Astrocyte (in vitro differentiated cells and primary cell): Measurements from ENCODE around the gene C17orf50. TPM values are rescaled to one million over a fixed set of nuclear protein-coding genes. Genes with fewer than 3 reads are reported as not detected.

Experiments used
- DNase-seq: peaks from one replicate; pipeline ENCODE4 v3.0.0-alpha.2; 2010; ENCODE audit warnings: low read depth
- FAIRE-seq: peaks from 2 replicates; lab custom pipeline; 2011; peaks lifted over from hg19 to GRCh38; lab: Jason Lieb, UNC
- H2AFZ ChIP-seq: 2 replicates; pipeline ENCODE4 v1.6.0; 2012; ENCODE audit warnings: low read depth, low read length, inconsistent platforms
- H3K27ac ChIP-seq: 2 replicates; pipeline ENCODE4 v1.5.1; 2011; ENCODE audit warnings: low read depth, low read length, inconsistent platforms
- H3K27me3 ChIP-seq: 2 replicates; pipeline ENCODE4 v1.6.0; 2011; ENCODE audit warnings: low read length, inconsistent platforms; ENCODE audit not compliant: insufficient read depth
- H3K36me3 ChIP-seq: 2 replicates; pipeline ENCODE4 v1.5.1; 2011; ENCODE audit warnings: low read length, inconsistent platforms; ENCODE audit not compliant: insufficient read depth
- H3K4me1 ChIP-seq: 2 replicates; pipeline ENCODE4 v1.5.1; 2011; ENCODE audit warnings: low read length, inconsistent platforms; ENCODE audit not compliant: insufficient read depth
- H3K4me2 ChIP-seq: 2 replicates; pipeline ENCODE4 v1.6.0; 2012; ENCODE audit warnings: low read length, inconsistent platforms
- H3K4me3 ChIP-seq: 2 replicates; pipeline ENCODE4 v1.5.1; 2011; ENCODE audit warnings: low read depth, mild to moderate bottlenecking, low read length, inconsistent platforms; ENCODE audit not compliant: insufficient read depth
- H3K79me2 ChIP-seq: 2 replicates; pipeline ENCODE4 v1.6.0; 2012; ENCODE audit warnings: mild to moderate bottlenecking, low read length, inconsistent platforms; ENCODE audit not compliant: insufficient read depth
- H3K9ac ChIP-seq: 2 replicates; pipeline ENCODE4 v1.6.0; 2012; ENCODE audit warnings: mild to moderate bottlenecking, low read length, inconsistent platforms
- H3K9me3 ChIP-seq: 2 replicates; pipeline ENCODE4 v1.5.1; 2012; ENCODE audit warnings: low read depth, mild to moderate bottlenecking, low read length, inconsistent platforms; ENCODE audit not compliant: insufficient read depth
- H4K20me1 ChIP-seq: 2 replicates; pipeline ENCODE4 v1.6.0; 2012; ENCODE audit warnings: low read length, inconsistent platforms; ENCODE audit not compliant: insufficient read depth
- H3K27ac Mint-ChIP-seq: one replicate; pipeline ENCODE4 v1.8.0; 2021; ENCODE audit warnings: mild to moderate bottlenecking, mixed read lengths; ENCODE audit not compliant: unreplicated experiment
- H3K27me3 Mint-ChIP-seq: one replicate; pipeline ENCODE4 v1.8.0; 2021; ENCODE audit warnings: low read depth, mixed read lengths; ENCODE audit not compliant: unreplicated experiment
- H3K36me3 Mint-ChIP-seq: one replicate; pipeline ENCODE4 v1.8.0; 2021; ENCODE audit warnings: low read depth, mixed read lengths; ENCODE audit not compliant: unreplicated experiment
- H3K4me1 Mint-ChIP-seq: one replicate; pipeline ENCODE4 v1.8.0; 2021; ENCODE audit warnings: low read depth, mixed read lengths; ENCODE audit not compliant: unreplicated experiment
- H3K4me3 Mint-ChIP-seq: one replicate; pipeline ENCODE4 v1.8.0; 2021; ENCODE audit warnings: mild to moderate bottlenecking, moderate library complexity, mixed read lengths; ENCODE audit not compliant: unreplicated experiment
- H3K9me3 Mint-ChIP-seq: one replicate; pipeline ENCODE4 v1.8.0; 2021; ENCODE audit warnings: mild to moderate bottlenecking, mixed read lengths; ENCODE audit not compliant: unreplicated experiment
- CTCF ChIP-seq: IDR thresholded peaks from 2 replicates; pipeline ENCODE4 v1.5.1; 2011; ENCODE audit warnings: low read depth, mild to moderate bottlenecking, inconsistent platforms, low read length, moderate library complexity; ENCODE audit not compliant: insufficient read depth
- EZH2 ChIP-seq: IDR thresholded peaks from 2 replicates; pipeline ENCODE4 v1.6.1; 2012; ENCODE audit warnings: mild to moderate bottlenecking, low read length, inconsistent platforms; ENCODE audit not compliant: insufficient read depth
- total RNA-seq: library from RNA; stranded (reverse); gene quantifications from 2 replicates; pipeline ENCODE4 v1.2.1, GENCODE V29; 2021

Gene C17orf50
- total RNA-seq, 1 donor from 2014 or later, result not detected

GRCh38 chr17:35769895-35770486 lies 9.3 kb downstream of the C17orf50 start:
- Histone ChIP-seq H2AFZ (no peak overlapping the region), H3K9me3 (no peaks in the 10 kb centered on the region), H3K79me2 (no peaks in the 10 kb centered on the region), H3K9ac (no peak overlapping the region), H3K4me3 (no peak overlapping the region), H3K36me3 (no peaks in the 10 kb centered on the region), H3K4me1 (peaks cover 12% of the 10 kb centered on the region), H3K4me2 (no peak overlapping the region), H4K20me1 (no peaks in the 10 kb centered on the region), H3K27me3 (peaks cover 5% of the 10 kb centered on the region), H3K27ac (no peak overlapping the region)
- DNase-seq, result no peak
- Mint-ChIP-seq H3K9me3 (no peaks in the 10 kb centered on the region), H3K36me3 (no peaks in the 10 kb centered on the region), H3K27ac (peak overlapping the region; percentile 53), H3K4me3 (no peak overlapping the region), H3K4me1 (peaks cover 32% of the 10 kb centered on the region), H3K27me3 (peaks cover 23% of the 10 kb centered on the region)
- no peak for FAIRE-seq
- no peak for TF ChIP-seq CTCF
- no peak for TF ChIP-seq EZH2

GRCh38 chr17:35773129-35773528 lies 12.4 kb downstream of the C17orf50 start:
- TF ChIP-seq CTCF, result no peak
- no peak for TF ChIP-seq EZH2
- no peaks in the 10 kb centered on the region for H3K79me2 ChIP-seq
- H3K27ac ChIP-seq, result no peak overlapping the region
- Mint-ChIP-seq H3K4me1 (peaks cover 34% of the 10 kb centered on the region), H3K4me3 (no peak overlapping the region), H3K9me3 (no peaks in the 10 kb centered on the region), H3K27me3 (peaks cover 15% of the 10 kb centered on the region), H3K27ac (no peak overlapping the region), H3K36me3 (no peaks in the 10 kb centered on the region)
- FAIRE-seq, result no peak
- peaks cover 5% of the 10 kb centered on the region for H3K27me3 ChIP-seq
- no peaks in the 10 kb centered on the region for H4K20me1 ChIP-seq
- H3K4me3 ChIP-seq, result no peak overlapping the region
- no peak overlapping the region for H3K4me2 ChIP-seq
- no peak overlapping the region for H2AFZ ChIP-seq
- DNase-seq, result no peak
- H3K9ac ChIP-seq, result no peak overlapping the region
- no peaks in the 10 kb centered on the region for H3K9me3 ChIP-seq
- H3K4me1 ChIP-seq, result peaks cover 16% of the 10 kb centered on the region
- H3K36me3 ChIP-seq, result no peaks in the 10 kb centered on the region

GRCh38 chr17:35773679-35774425 lies 13.2 kb downstream of the C17orf50 start:
- FAIRE-seq, result no peak
- Histone ChIP-seq H3K27ac (no peak overlapping the region), H3K36me3 (no peaks in the 10 kb centered on the region), H4K20me1 (no peaks in the 10 kb centered on the region), H3K9me3 (no peaks in the 10 kb centered on the region), H2AFZ (peak overlapping the region; percentile 70), H3K4me2 (peak overlapping the region; percentile 48), H3K4me1 (peaks cover 23% of the 10 kb centered on the region), H3K4me3 (no peak overlapping the region), H3K9ac (no peak overlapping the region), H3K27me3 (peaks cover 5% of the 10 kb centered on the region), H3K79me2 (no peaks in the 10 kb centered on the region)
- Mint-ChIP-seq H3K4me1 (peaks cover 41% of the 10 kb centered on the region), H3K27ac (peak overlapping the region; percentile 97), H3K27me3 (peaks cover 13% of the 10 kb centered on the region), H3K4me3 (peak overlapping the region; percentile 57), H3K9me3 (no peaks in the 10 kb centered on the region), H3K36me3 (no peaks in the 10 kb centered on the region)
- no peak for DNase-seq
- no peak for TF ChIP-seq CTCF
